ENCODE results near the gene CHRNA4. TPM values are rescaled to one million over a fixed set of nuclear protein-coding genes. Genes with fewer than 3 reads are reported as not detected.

CHRNA4 gene
- total and polyA plus RNA-seq, 2 donors (not counting 3 experiments of a cell fraction or from before 2014, with no cell fraction given): not detected

GRCh38 chr20:63319164-63320040 lies 41.7 kb downstream of the CHRNA4 start:
- Histone ChIP-seq H3K27ac (ENCODE audit: insufficient read depth, low read depth, low read length) (no peak overlapping the region), H2AFZ (ENCODE audit: low read depth, low read length) (no peak overlapping the region), H3K9me1 (replicated peaks; ENCODE audit: control insufficient read depth, extremely low read depth, insufficient read depth, low read length) (no peaks in the 10 kb centered on the region), H3K4me1 (ENCODE audit: control insufficient read depth, extremely low read depth, insufficient read depth, low read length) (no peaks in the 10 kb centered on the region), H3K27me3 (ENCODE audit: control insufficient read depth in 2 of 2, insufficient read depth in 2 of 2, low read length in 2 of 2) (peaks cover 0 to 4% of the 10 kb centered on the region in 2 experiments), H3K79me2 (ENCODE audit: control insufficient read depth, insufficient read depth, low read length) (no peaks in the 10 kb centered on the region), H3K4me3 (replicated peaks in 1 of 3; ENCODE audit: insufficient read depth in 1 of 3, low read depth in 1 of 3, low read length in 3 of 3) (no peak overlapping the region), H3K9me3 (replicated peaks; ENCODE audit: control insufficient read depth, insufficient read depth, low read length) (no peaks in the 10 kb centered on the region), H3K36me3 (ENCODE audit: control insufficient read depth in 2 of 2, extremely low read depth in 1 of 2, insufficient read depth in 2 of 2, low read length in 2 of 2) (no peaks in the 10 kb centered on the region), H3K4me2 (ENCODE audit: insufficient read depth, low read length) (no peak overlapping the region), H3K9ac (replicated peaks; ENCODE audit: extremely low read depth, insufficient read depth, low read length) (no peak overlapping the region), H4K20me1 (replicated peaks; ENCODE audit: control insufficient read depth, extremely low read depth, insufficient read depth, low read length) (no peaks in the 10 kb centered on the region)
- dilution Hi-C loops (cut with MboI; ENCODE audit: extremely low pct_ligation_motif_present, low sequenced_read_pairs) (no loop called here), intact Hi-C loops (cut with micrococcal nuclease) (no loop called here)
- DNase-seq (ENCODE audit: low read depth, low spot score): no peak
- TF ChIP-seq JUN (IDR thresholded peaks at IDR 0.05; ENCODE audit: borderline replicate concordance, insufficient read depth, insufficient read length, low read depth): no peak
- no peak for TF ChIP-seq GATA2 (IDR thresholded peaks at IDR 0.05; ENCODE audit: insufficient read depth, insufficient read length, low read depth, low read length)
- no peak for TF ChIP-seq POLR2A (IDR thresholded peaks at IDR 0.05; ENCODE audit: low read depth, low read length)
- no peak for TF ChIP-seq MYC (IDR thresholded peaks at IDR 0.05; ENCODE audit: low read depth, low read length)
- TF ChIP-seq, protein P1, sequence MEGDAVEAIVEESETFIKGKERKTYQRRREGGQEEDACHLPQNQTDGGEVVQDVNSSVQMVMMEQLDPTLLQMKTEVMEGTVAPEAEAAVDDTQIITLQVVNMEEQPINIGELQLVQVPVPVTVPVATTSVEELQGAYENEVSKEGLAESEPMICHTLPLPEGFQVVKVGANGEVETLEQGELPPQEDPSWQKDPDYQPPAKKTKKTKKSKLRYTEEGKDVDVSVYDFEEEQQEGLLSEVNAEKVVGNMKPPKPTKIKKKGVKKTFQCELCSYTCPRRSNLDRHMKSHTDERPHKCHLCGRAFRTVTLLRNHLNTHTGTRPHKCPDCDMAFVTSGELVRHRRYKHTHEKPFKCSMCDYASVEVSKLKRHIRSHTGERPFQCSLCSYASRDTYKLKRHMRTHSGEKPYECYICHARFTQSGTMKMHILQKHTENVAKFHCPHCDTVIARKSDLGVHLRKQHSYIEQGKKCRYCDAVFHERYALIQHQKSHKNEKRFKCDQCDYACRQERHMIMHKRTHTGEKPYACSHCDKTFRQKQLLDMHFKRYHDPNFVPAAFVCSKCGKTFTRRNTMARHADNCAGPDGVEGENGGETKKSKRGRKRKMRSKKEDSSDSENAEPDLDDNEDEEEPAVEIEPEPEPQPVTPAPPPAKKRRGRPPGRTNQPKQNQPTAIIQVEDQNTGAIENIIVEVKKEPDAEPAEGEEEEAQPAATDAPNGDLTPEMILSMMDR (IDR thresholded peaks at IDR 0.05; ENCODE audit: extremely low read depth in 1 of 2, insufficient read depth in 1 of 2, low read depth in 1 of 2, low read length in 2 of 2): no peak
- no peak for TF ChIP-seq POLR2AphosphoS5 (IDR thresholded peaks at IDR 0.05; ENCODE audit: insufficient read depth, low read depth, low read length)
- TF ChIP-seq FOS (IDR thresholded peaks at IDR 0.05; ENCODE audit: borderline replicate concordance, insufficient read depth, low read length): no peak
- TF ChIP-seq, protein P2, sequence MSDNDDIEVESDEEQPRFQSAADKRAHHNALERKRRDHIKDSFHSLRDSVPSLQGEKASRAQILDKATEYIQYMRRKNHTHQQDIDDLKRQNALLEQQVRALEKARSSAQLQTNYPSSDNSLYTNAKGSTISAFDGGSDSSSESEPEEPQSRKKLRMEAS (IDR thresholded peaks at IDR 0.05; ENCODE audit: insufficient read depth, insufficient read length): no peak
- no peak for TF ChIP-seq EZH2 (IDR thresholded peaks at IDR 0.05; ENCODE audit: borderline replicate concordance, low read depth, low read length, severe bottlenecking)
- FAIRE-seq: no peak
- no TSS peak for BruUV-seq (replicated peaks)
- ChIA-PET POLR2A (no interaction called here), CTCF (interaction anchor here (2.4 kb wide), 1 partner anchor 10 kb away, joined by 11 read pairs; no protein-coding TSS in a partner anchor)

Measured in endothelial cell of umbilical vein (primary cell).